H1 (cell line): Measurements from ENCODE around the gene CPE. TPM values are rescaled to one million over a fixed set of nuclear protein-coding genes. Genes with fewer than 3 reads are reported as not detected.
A peak's percentile ranks its signal among the peaks of the same experiment; 100 is the strongest.

Experiments used
- CHD1 ChIP-seq: IDR thresholded peaks from 2 replicates; pipeline ENCODE4 v1.6.1; 2012; ENCODE audit warnings: low read depth, low read length, improper control_type of control experiment
- EP300 ChIP-seq, 2 experiments: IDR thresholded peaks; 1 replicate in 1 of 2; 2 replicates in 1 of 2; pipeline ENCODE4 v1.6.1; 2011 to 2012; ENCODE audit warnings: low read depth in 2 of 2, low read length in 2 of 2, mild to moderate bottlenecking in 2 of 2, borderline replicate concordance in 1 of 2, inconsistent platforms in 1 of 2, moderate library complexity in 1 of 2
- FOSL1 ChIP-seq: IDR thresholded peaks from 2 replicates; pipeline ENCODE4 v1.6.1; 2011; ENCODE audit warnings: mild to moderate bottlenecking, low read depth, low read length, moderate library complexity; ENCODE audit not compliant: insufficient read depth
- HDAC2 ChIP-seq, 2 experiments: fragments of 300-600 bp in 1 of 2; sonication (generic) in 1 of 2; IDR thresholded peaks; 2 replicates each; pipeline ENCODE4 v1.6.1; 2011 to 2012; ENCODE audit warnings: low read depth in 2 of 2, low read length in 2 of 2, mild to moderate bottlenecking in 2 of 2, moderate library complexity in 2 of 2, borderline replicate concordance in 1 of 2, inconsistent platforms in 1 of 2
- SP2 ChIP-seq: IDR thresholded peaks from 2 replicates; pipeline ENCODE4 v1.6.1; 2012; ENCODE audit warnings: mild to moderate bottlenecking, low read length, inconsistent platforms
- polyA plus RNA-seq, 7 experiments: library from polyadenylated mRNA; depleted of rRNA in 3 of 7; stranded (reverse) in 5 of 7; unstranded in 2 of 7; fragments of >200 nt in 5 of 7; fragments of 200-250 nt in 2 of 7; gene quantifications; 1 replicate in 5 of 7; 2 replicates in 1 of 7; 4 replicates in 1 of 7; pipeline versions ENCODE4 v1.2.1 to v1.2.3, GENCODE V29; 2011 to 2013; ENCODE audit warnings: missing spikeins in 2 of 7, mixed read lengths in 2 of 7
- total RNA-seq: library from RNA; stranded (reverse); fragmentation: NEBNext Ultra II Directional; extraction: Animal tissue kit (Norgen Biotek cat#: 25700); gene quantifications from 2 replicates; pipeline ENCODE4 v1.2.1, GENCODE V29; 2021
- TF ChIP-seq, protein P1 (sequence below): fragments of 300-600 bp; sonication (generic); IDR thresholded peaks from 2 replicates; pipeline ENCODE4 v1.7.1; 2012; ENCODE audit warnings: low read length, moderate library complexity, mild to moderate bottlenecking, inconsistent platforms; ENCODE audit not compliant: insufficient replicate concordance
- TF ChIP-seq, protein P2 (sequence below): IDR thresholded peaks from 2 replicates; pipeline ENCODE4 v1.6.1; 2011; ENCODE audit warnings: low read length, improper control_type of control experiment

CPE gene
- total and polyA plus RNA-seq, 2 of the 8 experiments (the other 6 are each of a cell fraction or from before 2014, with no cell fraction given) = 9.4 to 10.2 TPM

GRCh38 chr4:165378745-165379677 is at the start of gene CPE (continued):
- TF ChIP-seq, protein P1, sequence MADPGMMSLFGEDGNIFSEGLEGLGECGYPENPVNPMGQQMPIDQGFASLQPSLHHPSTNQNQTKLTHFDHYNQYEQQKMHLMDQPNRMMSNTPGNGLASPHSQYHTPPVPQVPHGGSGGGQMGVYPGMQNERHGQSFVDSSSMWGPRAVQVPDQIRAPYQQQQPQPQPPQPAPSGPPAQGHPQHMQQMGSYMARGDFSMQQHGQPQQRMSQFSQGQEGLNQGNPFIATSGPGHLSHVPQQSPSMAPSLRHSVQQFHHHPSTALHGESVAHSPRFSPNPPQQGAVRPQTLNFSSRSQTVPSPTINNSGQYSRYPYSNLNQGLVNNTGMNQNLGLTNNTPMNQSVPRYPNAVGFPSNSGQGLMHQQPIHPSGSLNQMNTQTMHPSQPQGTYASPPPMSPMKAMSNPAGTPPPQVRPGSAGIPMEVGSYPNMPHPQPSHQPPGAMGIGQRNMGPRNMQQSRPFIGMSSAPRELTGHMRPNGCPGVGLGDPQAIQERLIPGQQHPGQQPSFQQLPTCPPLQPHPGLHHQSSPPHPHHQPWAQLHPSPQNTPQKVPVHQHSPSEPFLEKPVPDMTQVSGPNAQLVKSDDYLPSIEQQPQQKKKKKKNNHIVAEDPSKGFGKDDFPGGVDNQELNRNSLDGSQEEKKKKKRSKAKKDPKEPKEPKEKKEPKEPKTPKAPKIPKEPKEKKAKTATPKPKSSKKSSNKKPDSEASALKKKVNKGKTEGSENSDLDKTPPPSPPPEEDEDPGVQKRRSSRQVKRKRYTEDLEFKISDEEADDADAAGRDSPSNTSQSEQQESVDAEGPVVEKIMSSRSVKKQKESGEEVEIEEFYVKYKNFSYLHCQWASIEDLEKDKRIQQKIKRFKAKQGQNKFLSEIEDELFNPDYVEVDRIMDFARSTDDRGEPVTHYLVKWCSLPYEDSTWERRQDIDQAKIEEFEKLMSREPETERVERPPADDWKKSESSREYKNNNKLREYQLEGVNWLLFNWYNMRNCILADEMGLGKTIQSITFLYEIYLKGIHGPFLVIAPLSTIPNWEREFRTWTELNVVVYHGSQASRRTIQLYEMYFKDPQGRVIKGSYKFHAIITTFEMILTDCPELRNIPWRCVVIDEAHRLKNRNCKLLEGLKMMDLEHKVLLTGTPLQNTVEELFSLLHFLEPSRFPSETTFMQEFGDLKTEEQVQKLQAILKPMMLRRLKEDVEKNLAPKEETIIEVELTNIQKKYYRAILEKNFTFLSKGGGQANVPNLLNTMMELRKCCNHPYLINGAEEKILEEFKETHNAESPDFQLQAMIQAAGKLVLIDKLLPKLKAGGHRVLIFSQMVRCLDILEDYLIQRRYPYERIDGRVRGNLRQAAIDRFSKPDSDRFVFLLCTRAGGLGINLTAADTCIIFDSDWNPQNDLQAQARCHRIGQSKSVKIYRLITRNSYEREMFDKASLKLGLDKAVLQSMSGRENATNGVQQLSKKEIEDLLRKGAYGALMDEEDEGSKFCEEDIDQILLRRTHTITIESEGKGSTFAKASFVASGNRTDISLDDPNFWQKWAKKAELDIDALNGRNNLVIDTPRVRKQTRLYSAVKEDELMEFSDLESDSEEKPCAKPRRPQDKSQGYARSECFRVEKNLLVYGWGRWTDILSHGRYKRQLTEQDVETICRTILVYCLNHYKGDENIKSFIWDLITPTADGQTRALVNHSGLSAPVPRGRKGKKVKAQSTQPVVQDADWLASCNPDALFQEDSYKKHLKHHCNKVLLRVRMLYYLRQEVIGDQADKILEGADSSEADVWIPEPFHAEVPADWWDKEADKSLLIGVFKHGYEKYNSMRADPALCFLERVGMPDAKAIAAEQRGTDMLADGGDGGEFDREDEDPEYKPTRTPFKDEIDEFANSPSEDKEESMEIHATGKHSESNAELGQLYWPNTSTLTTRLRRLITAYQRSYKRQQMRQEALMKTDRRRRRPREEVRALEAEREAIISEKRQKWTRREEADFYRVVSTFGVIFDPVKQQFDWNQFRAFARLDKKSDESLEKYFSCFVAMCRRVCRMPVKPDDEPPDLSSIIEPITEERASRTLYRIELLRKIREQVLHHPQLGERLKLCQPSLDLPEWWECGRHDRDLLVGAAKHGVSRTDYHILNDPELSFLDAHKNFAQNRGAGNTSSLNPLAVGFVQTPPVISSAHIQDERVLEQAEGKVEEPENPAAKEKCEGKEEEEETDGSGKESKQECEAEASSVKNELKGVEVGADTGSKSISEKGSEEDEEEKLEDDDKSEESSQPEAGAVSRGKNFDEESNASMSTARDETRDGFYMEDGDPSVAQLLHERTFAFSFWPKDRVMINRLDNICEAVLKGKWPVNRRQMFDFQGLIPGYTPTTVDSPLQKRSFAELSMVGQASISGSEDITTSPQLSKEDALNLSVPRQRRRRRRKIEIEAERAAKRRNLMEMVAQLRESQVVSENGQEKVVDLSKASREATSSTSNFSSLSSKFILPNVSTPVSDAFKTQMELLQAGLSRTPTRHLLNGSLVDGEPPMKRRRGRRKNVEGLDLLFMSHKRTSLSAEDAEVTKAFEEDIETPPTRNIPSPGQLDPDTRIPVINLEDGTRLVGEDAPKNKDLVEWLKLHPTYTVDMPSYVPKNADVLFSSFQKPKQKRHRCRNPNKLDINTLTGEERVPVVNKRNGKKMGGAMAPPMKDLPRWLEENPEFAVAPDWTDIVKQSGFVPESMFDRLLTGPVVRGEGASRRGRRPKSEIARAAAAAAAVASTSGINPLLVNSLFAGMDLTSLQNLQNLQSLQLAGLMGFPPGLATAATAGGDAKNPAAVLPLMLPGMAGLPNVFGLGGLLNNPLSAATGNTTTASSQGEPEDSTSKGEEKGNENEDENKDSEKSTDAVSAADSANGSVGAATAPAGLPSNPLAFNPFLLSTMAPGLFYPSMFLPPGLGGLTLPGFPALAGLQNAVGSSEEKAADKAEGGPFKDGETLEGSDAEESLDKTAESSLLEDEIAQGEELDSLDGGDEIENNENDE = no peak
- TF ChIP-seq, protein P2, sequence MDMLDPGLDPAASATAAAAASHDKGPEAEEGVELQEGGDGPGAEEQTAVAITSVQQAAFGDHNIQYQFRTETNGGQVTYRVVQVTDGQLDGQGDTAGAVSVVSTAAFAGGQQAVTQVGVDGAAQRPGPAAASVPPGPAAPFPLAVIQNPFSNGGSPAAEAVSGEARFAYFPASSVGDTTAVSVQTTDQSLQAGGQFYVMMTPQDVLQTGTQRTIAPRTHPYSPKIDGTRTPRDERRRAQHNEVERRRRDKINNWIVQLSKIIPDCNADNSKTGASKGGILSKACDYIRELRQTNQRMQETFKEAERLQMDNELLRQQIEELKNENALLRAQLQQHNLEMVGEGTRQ = no peak
- peak; percentile 36 to 56; a peak in 1 of 4 replicates for TF ChIP-seq HDAC2 (IDR thresholded peaks at IDR 0.05; ENCODE audit: borderline replicate concordance in 1 of 2, low read depth in 2 of 2, low read length in 2 of 2)
- peak in 1 of 2 experiments; percentile 92; a peak in 2 of 3 replicates for TF ChIP-seq EP300 (IDR thresholded peaks at IDR 0.05; ENCODE audit: borderline replicate concordance in 1 of 2, low read depth in 2 of 2, low read length in 2 of 2)
- TF ChIP-seq SP2 = no peak
- 0 out of 2 replicates have a peak, but pooled peaks have one; percentile 48 for TF ChIP-seq CHD1
- TF ChIP-seq FOSL1 = no peak
